SK-N-SH (cell line): Measurements from ENCODE around the gene CSPG4.

Experiments
- CHD2 ChIP-seq: fragments of 150-350 bp; IDR thresholded peaks from 2 replicates; pipeline ENCODE4 v1.6.1; 2018; ENCODE audit warnings: low read length; ENCODE audit not compliant: partially characterized antibody
- FOSL2 ChIP-seq: IDR thresholded peaks from 2 replicates; pipeline ENCODE4 v1.4.0; 2012; ENCODE audit warnings: low read depth, mild to moderate bottlenecking, moderate library complexity, borderline replicate concordance
- FOXJ3 ChIP-seq: sonication (generic); formaldehyde crosslinking; IDR thresholded peaks from 2 replicates; pipeline ENCODE4 v1.5.1; 2020; ENCODE audit warnings: mild to moderate bottlenecking, missing genetic modification reagents
- POLR2AphosphoS5 ChIP-seq: IDR thresholded peaks from 2 replicates; pipeline ENCODE4 v1.6.1; 2012; ENCODE audit warnings: low read depth, low read length
- RAD21 ChIP-seq: IDR thresholded peaks from 2 replicates; pipeline ENCODE4 v1.6.1; 2012; ENCODE audit warnings: mild to moderate bottlenecking, low read length
- TAF1 ChIP-seq: IDR thresholded peaks from 2 replicates; pipeline ENCODE4 v1.6.1; 2012; ENCODE audit warnings: low read depth, mild to moderate bottlenecking, low read length, moderate library complexity, borderline replicate concordance
- TEAD4 ChIP-seq: IDR thresholded peaks from 2 replicates; pipeline ENCODE4 v1.4.0; 2012; ENCODE audit warnings: mild to moderate bottlenecking, borderline replicate concordance; ENCODE audit not compliant: insufficient read depth
- YY1 ChIP-seq: IDR thresholded peaks from 2 replicates; pipeline ENCODE4 v1.4.0; 2012; ENCODE audit warnings: low read depth, mild to moderate bottlenecking
- ZBTB33 ChIP-seq: IDR thresholded peaks from 2 replicates; pipeline ENCODE4 v1.4.0; 2012; ENCODE audit warnings: low read depth, borderline replicate concordance
- TF ChIP-seq, protein P1 (sequence below): IDR thresholded peaks from 2 replicates; pipeline ENCODE4 v1.6.1; 2012; ENCODE audit warnings: mild to moderate bottlenecking, low read depth, low read length, moderate library complexity
- TF ChIP-seq, protein P2 (sequence below): fragments of 200-600 bp; sonication (generic); IDR thresholded peaks from 2 replicates; pipeline ENCODE4 v1.6.1; 2017; ENCODE audit warnings: antibody characterized with exemption, mild to moderate bottlenecking, moderate library complexity
- TF ChIP-seq, protein P3 (sequence below): fragments of 150-350 bp; IDR thresholded peaks from 2 replicates; pipeline ENCODE4 v1.6.1; 2017; ENCODE audit warnings: antibody characterized with exemption, low read length, low read depth, borderline replicate concordance

GRCh38 chr15:75648156-75649000, 64.3 kb downstream of the CSPG4 start:
- TF ChIP-seq, protein P1, sequence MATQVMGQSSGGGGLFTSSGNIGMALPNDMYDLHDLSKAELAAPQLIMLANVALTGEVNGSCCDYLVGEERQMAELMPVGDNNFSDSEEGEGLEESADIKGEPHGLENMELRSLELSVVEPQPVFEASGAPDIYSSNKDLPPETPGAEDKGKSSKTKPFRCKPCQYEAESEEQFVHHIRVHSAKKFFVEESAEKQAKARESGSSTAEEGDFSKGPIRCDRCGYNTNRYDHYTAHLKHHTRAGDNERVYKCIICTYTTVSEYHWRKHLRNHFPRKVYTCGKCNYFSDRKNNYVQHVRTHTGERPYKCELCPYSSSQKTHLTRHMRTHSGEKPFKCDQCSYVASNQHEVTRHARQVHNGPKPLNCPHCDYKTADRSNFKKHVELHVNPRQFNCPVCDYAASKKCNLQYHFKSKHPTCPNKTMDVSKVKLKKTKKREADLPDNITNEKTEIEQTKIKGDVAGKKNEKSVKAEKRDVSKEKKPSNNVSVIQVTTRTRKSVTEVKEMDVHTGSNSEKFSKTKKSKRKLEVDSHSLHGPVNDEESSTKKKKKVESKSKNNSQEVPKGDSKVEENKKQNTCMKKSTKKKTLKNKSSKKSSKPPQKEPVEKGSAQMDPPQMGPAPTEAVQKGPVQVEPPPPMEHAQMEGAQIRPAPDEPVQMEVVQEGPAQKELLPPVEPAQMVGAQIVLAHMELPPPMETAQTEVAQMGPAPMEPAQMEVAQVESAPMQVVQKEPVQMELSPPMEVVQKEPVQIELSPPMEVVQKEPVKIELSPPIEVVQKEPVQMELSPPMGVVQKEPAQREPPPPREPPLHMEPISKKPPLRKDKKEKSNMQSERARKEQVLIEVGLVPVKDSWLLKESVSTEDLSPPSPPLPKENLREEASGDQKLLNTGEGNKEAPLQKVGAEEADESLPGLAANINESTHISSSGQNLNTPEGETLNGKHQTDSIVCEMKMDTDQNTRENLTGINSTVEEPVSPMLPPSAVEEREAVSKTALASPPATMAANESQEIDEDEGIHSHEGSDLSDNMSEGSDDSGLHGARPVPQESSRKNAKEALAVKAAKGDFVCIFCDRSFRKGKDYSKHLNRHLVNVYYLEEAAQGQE, result no peak
- TF ChIP-seq RAD21 (no peak), FOSL2 (no peak), TEAD4 (0 out of 2 replicates have a peak, but pooled peaks have one; percentile 12), TAF1 (0 out of 2 replicates have a peak, but pooled peaks have one; percentile 13), POLR2AphosphoS5 (no peak), YY1 (no peak), ZBTB33 (no peak), CHD2 (no peak), FOXJ3 (no peak)
- TF ChIP-seq, protein P2, sequence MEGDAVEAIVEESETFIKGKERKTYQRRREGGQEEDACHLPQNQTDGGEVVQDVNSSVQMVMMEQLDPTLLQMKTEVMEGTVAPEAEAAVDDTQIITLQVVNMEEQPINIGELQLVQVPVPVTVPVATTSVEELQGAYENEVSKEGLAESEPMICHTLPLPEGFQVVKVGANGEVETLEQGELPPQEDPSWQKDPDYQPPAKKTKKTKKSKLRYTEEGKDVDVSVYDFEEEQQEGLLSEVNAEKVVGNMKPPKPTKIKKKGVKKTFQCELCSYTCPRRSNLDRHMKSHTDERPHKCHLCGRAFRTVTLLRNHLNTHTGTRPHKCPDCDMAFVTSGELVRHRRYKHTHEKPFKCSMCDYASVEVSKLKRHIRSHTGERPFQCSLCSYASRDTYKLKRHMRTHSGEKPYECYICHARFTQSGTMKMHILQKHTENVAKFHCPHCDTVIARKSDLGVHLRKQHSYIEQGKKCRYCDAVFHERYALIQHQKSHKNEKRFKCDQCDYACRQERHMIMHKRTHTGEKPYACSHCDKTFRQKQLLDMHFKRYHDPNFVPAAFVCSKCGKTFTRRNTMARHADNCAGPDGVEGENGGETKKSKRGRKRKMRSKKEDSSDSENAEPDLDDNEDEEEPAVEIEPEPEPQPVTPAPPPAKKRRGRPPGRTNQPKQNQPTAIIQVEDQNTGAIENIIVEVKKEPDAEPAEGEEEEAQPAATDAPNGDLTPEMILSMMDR, result no peak
- TF ChIP-seq, protein P3, sequence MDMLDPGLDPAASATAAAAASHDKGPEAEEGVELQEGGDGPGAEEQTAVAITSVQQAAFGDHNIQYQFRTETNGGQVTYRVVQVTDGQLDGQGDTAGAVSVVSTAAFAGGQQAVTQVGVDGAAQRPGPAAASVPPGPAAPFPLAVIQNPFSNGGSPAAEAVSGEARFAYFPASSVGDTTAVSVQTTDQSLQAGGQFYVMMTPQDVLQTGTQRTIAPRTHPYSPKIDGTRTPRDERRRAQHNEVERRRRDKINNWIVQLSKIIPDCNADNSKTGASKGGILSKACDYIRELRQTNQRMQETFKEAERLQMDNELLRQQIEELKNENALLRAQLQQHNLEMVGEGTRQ, result no peak
